HepG2 (cell line): Measurements from ENCODE around the gene LAMC1. TPM values are rescaled to one million over a fixed set of nuclear protein-coding genes. Genes with fewer than 3 reads are reported as not detected.
A peak's percentile ranks its signal among the peaks of the same experiment; 100 is the strongest.

Experiments used
- ATAC-seq: fragments of 200-7000 bp; cut with Tn5 transposase; 3 replicates; pipeline ENCODE4 v1.9.1; 2020; ENCODE audit warnings: mild to moderate bottlenecking, moderate library complexity
- BruUV-seq: library from RNA; stranded (reverse); fragments of 400-500 nt; replicated peaks from 2 replicates; lab custom pipeline; 2021; lab: Mats Ljungman, UMichigan
- CTCF ChIA-PET: fragments of 300-600 bp; formaldehyde crosslinking; extraction: SDS; loops from one replicate; lab custom pipeline; 2021; ENCODE audit warnings: low total read pairs, inconsistent platforms, low intra/inter-chr PET ratio; lab: Yijun Ruan, JAX
- POLR2A ChIA-PET: fragments of 350-600 bp; sonication (Branson Sonifier 250); formaldehyde crosslinking; loops from one replicate; lab custom pipeline; 2020; ENCODE audit warnings: antibody characterized with exemption, inconsistent platforms; lab: Yijun Ruan, JAX
- DNase-seq: peaks from one replicate; pipeline ENCODE4 v3.0.0-alpha.2; 2015; ENCODE audit warnings: low spot score
- FAIRE-seq: peaks from 3 replicates; lab custom pipeline; 2011; peaks lifted over from hg19 to GRCh38; lab: Jason Lieb, UNC
- H2AFZ ChIP-seq: one replicate; pipeline ENCODE4 v1.6.1; 2011; ENCODE audit warnings: low read length, inconsistent platforms
- H3K27ac ChIP-seq: fragments of 300-600 bp; 3 replicates; pipeline ENCODE4 v1.8.0; 2011; ENCODE audit warnings: mixed run types, mild to moderate bottlenecking, mixed read lengths, low read length, inconsistent platforms; ENCODE audit not compliant: insufficient read depth; ENCODE audit errors: extremely low read length
- H3K27me3 ChIP-seq, 2 experiments: fragments of 200-600 bp in 1 of 2; 2 replicates in 1 of 2; 3 replicates in 1 of 2; pipeline versions ENCODE4 v1.6.0 to v1.8.0; 2011; ENCODE audit warnings: low read length in 2 of 2, mild to moderate bottlenecking in 2 of 2, moderate library complexity in 2 of 2, inconsistent platforms in 1 of 2; ENCODE audit not compliant: insufficient read depth in 2 of 2, control insufficient read depth in 1 of 2
- H3K36me3 ChIP-seq, 2 experiments: fragments of 200-600 bp in 1 of 2; replicated peaks in 1 of 2; 2 replicates in 1 of 2; 3 replicates in 1 of 2; pipeline versions ENCODE4 v1.5.1 to v1.8.0; 2011; ENCODE audit warnings: low read length in 2 of 2, inconsistent platforms in 1 of 2; ENCODE audit not compliant: insufficient read depth in 2 of 2, control insufficient read depth in 1 of 2
- H3K4me1 ChIP-seq: 2 replicates; pipeline ENCODE4 v1.5.1; 2012; ENCODE audit warnings: low read length, inconsistent platforms; ENCODE audit not compliant: insufficient read depth
- H3K4me2 ChIP-seq: 2 replicates; pipeline ENCODE4 v1.6.0; 2011; ENCODE audit warnings: low read depth, low read length, inconsistent platforms
- H3K4me3 ChIP-seq, 3 experiments: fragments of 200-600 bp in 1 of 3; sonication (generic), shearing (Covaris generic) in 1 of 3; replicated peaks in 1 of 3; 2 replicates each; pipeline ENCODE4 v1.5.1; 2011 to 2016; ENCODE audit warnings: low read length in 3 of 3, inconsistent platforms in 2 of 3, low read depth in 2 of 3, mild to moderate bottlenecking in 2 of 3, control low read depth in 1 of 3, mixed read lengths in 1 of 3; ENCODE audit not compliant: insufficient read depth in 1 of 3
- H3K79me2 ChIP-seq: one replicate; pipeline ENCODE4 v1.6.1; 2011; ENCODE audit warnings: low read length, inconsistent platforms; ENCODE audit not compliant: insufficient read depth
- H3K9ac ChIP-seq: 2 replicates; pipeline ENCODE4 v1.6.0; 2011; ENCODE audit warnings: mild to moderate bottlenecking, low read depth, low read length, inconsistent platforms; ENCODE audit not compliant: insufficient read depth
- H3K9me3 ChIP-seq: 2 replicates; pipeline ENCODE4 v1.5.1; 2012; ENCODE audit warnings: mild to moderate bottlenecking, low read length
- H4K20me1 ChIP-seq: 2 replicates; pipeline ENCODE4 v1.6.0; 2011; ENCODE audit warnings: inconsistent platforms, mild to moderate bottlenecking, low read length, moderate library complexity; ENCODE audit not compliant: insufficient read depth
- DMTF1 ChIP-seq: sonication (generic); formaldehyde crosslinking; IDR thresholded peaks from 2 replicates; pipeline ENCODE4 v1.4.0; 2020; ENCODE audit warnings: mild to moderate bottlenecking, missing genetic modification reagents
- EEA1 ChIP-seq: sonication (generic); formaldehyde crosslinking; IDR thresholded peaks from 2 replicates; pipeline ENCODE4 v1.5.1; 2020; ENCODE audit warnings: mild to moderate bottlenecking, missing genetic modification reagents, borderline replicate concordance
- FOXC1 ChIP-seq: sonication (generic); formaldehyde crosslinking; IDR thresholded peaks from 2 replicates; pipeline ENCODE4 v1.8.0; 2022; ENCODE audit warnings: mild to moderate bottlenecking, missing genetic modification reagents, borderline replicate concordance
- FOXK1 ChIP-seq: sonication (generic); formaldehyde crosslinking; IDR thresholded peaks from 2 replicates; pipeline ENCODE4 v1.4.0; 2020; ENCODE audit warnings: low read depth, missing genetic modification reagents, borderline replicate concordance
- MTA1 ChIP-seq: sonication (generic); formaldehyde crosslinking; IDR thresholded peaks from 2 replicates; pipeline ENCODE4 v1.4.0; 2020; ENCODE audit warnings: missing genetic modification reagents, mild to moderate bottlenecking, borderline replicate concordance
- RFX1 ChIP-seq: fragments of 450-650 bp; IDR thresholded peaks from 2 replicates; pipeline ENCODE4 v1.6.1; 2017
- SMAD3 ChIP-seq: sonication (generic); formaldehyde crosslinking; IDR thresholded peaks from 2 replicates; pipeline ENCODE4 v1.4.0; 2020; ENCODE audit warnings: missing genetic modification reagents
- ZNF414 ChIP-seq: sonication (generic); formaldehyde crosslinking; IDR thresholded peaks from 2 replicates; pipeline ENCODE4 v1.5.0; 2020; ENCODE audit warnings: missing genetic modification reagents
- ZNF543 ChIP-seq: sonication (generic); formaldehyde crosslinking; IDR thresholded peaks from 2 replicates; pipeline ENCODE4 v1.4.0; 2020; ENCODE audit warnings: mild to moderate bottlenecking, missing genetic modification reagents
- ZNF572 ChIP-seq: sonication (generic); formaldehyde crosslinking; IDR thresholded peaks from 2 replicates; pipeline ENCODE4 v1.5.1; 2020; ENCODE audit warnings: mild to moderate bottlenecking, missing genetic modification reagents
- WGBS: methylation state at CpG from one replicate; pipeline ENCODE4 v1.1.6; 2017; ENCODE audit warnings: low lambda C conversion rate; 5-methylcytosine and 5-hydroxymethylcytosine counted together
- in situ Hi-C: cut with HindIII; loops from 2 replicates; pipeline ENCODE4 v1.10.0; 2017; ENCODE audit warnings: low pct_unique_long_range_greater_than_20kb; ENCODE audit not compliant: extremely low pct_ligation_motif_present
- intact Hi-C: fragments of 100-400 bp; cut with micrococcal nuclease; formaldehyde crosslinking; loops from one replicate; pipeline ENCODE4 v1.10.0; 2022; ENCODE audit not compliant: unreplicated experiment
- polyA plus RNA-seq, 8 experiments: library from polyadenylated mRNA; depleted of rRNA in 3 of 8; stranded (reverse) in 7 of 8; unstranded in 1 of 8; fragments of >200 nt; fragmentation: Illumina TruSeq in 4 of 8; extraction: Trizol in 4 of 8; gene quantifications; 2 replicates each; pipeline versions ENCODE4 v1.2.1 to v1.2.3, GENCODE V29; 2011 to 2016; ENCODE audit warnings: low read depth in 4 of 8, missing spikeins in 1 of 8, mixed read lengths in 1 of 8; ENCODE audit not compliant: insufficient read depth in 1 of 8
- total RNA-seq, 5 experiments: library from RNA; depleted of rRNA; stranded (reverse); fragments of >200 nt; fragmentation: Illumina TruSeq; extraction: Trizol; gene quantifications; 2 replicates each; pipeline ENCODE4 v1.2.3, GENCODE V29; 2016; ENCODE audit warnings: low read depth in 1 of 5

Gene LAMC1
- total and polyA plus RNA-seq, 2 of the 13 experiments (the other 11 are each of a cell fraction or from before 2014, with no cell fraction given) = 58.5 to 137 TPM

GRCh38 chr1:183159960-183160359 is 136.7 kb downstream of the LAMC1 start:
- no peak overlapping the region for H3K27ac ChIP-seq
- no peaks in the 10 kb centered on the region for H3K4me1 ChIP-seq
- H4K20me1 ChIP-seq = no peaks in the 10 kb centered on the region
- WGBS = 67% methylated on average over 3 of the region's 9 CpGs
- in situ Hi-C loops (no loop called here), intact Hi-C loops (no loop called here)
- H3K36me3 ChIP-seq = no peaks in the 10 kb centered on the region
- TF ChIP-seq ZNF572 (CRISPR knock-in tag) = no peak
- no peak for TF ChIP-seq RFX1
- no peak for TF ChIP-seq FOXC1 (CRISPR knock-in tag)
- no peak for TF ChIP-seq FOXK1 (CRISPR knock-in tag)
- TF ChIP-seq SMAD3 (CRISPR knock-in tag) = no peak
- H3K9me3 ChIP-seq = no peaks in the 10 kb centered on the region
- no peaks in the 10 kb centered on the region for H3K27me3 ChIP-seq
- DNase-seq (no peak), FAIRE-seq (no peak), ATAC-seq (peak; percentile 35; the same call in 1 of the 3 replicates)
- CTCF ChIA-PET = no interaction called here
- POLR2A ChIA-PET = no interaction called here
- no peak overlapping the region for H2AFZ ChIP-seq
- no peak overlapping the region for H3K4me3 ChIP-seq
- no peak overlapping the region for H3K4me2 ChIP-seq
- BruUV-seq = no TSS peak
- no peaks in the 10 kb centered on the region for H3K79me2 ChIP-seq
- no peak overlapping the region for H3K9ac ChIP-seq

DNA sequence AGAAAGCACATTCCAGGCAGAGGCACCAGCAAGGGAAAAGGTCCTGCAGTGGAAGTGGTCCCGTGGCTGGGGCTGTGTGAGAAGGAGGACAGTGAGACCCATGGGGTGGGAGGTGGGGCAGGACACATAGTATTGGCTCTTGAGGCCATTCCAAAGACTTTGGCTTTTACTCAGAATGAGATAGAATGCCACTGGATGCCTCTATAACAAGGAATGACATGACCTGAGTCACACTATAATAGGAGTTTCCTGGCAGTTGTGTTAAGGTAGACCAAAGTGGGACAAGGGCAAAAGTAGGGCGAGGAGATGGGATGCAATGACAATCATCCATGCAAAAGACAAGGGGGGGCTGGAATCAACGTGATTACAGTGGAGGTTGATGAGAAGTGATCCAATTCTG is 138.2 kb downstream of the LAMC1 start:
- no peak for TF ChIP-seq DMTF1 (CRISPR knock-in tag)
- TF ChIP-seq ZNF543 = no peak
- TF ChIP-seq EEA1 = no peak
- TF ChIP-seq MTA1 (CRISPR knock-in tag) = no peak
- no peak for TF ChIP-seq ZNF414 (CRISPR knock-in tag)
- H3K4me2 ChIP-seq = no peak overlapping the region
- in situ Hi-C loops = no loop called here
- H3K27me3 ChIP-seq = no peaks in the 10 kb centered on the region
- ChIA-PET POLR2A (no interaction called here), CTCF (no interaction called here)
- under 1% methylated on average over 3 of the region's 3 CpGs for WGBS
- intact Hi-C loops = no loop called here
- H2AFZ ChIP-seq = no peak overlapping the region
- no peak for FAIRE-seq
- no peak overlapping the region for H3K9ac ChIP-seq
- no TSS peak for BruUV-seq
- H3K9me3 ChIP-seq = no peaks in the 10 kb centered on the region
- H3K79me2 ChIP-seq = no peaks in the 10 kb centered on the region
- H3K36me3 ChIP-seq = no peaks in the 10 kb centered on the region
- H4K20me1 ChIP-seq = no peaks in the 10 kb centered on the region
- H3K4me3 ChIP-seq = no peak overlapping the region
- DNase-seq = no peak
- ATAC-seq = no peak
- no peak overlapping the region for H3K27ac ChIP-seq
- H3K4me1 ChIP-seq = no peaks in the 10 kb centered on the region
